ENCODE data around the gene NR6A1.
"Not testable (repeated sequence)": the region's sequence is repeated elsewhere in the genome, so short reads cannot be mapped to it uniquely, and the experiment has no call there.

NR6A1 gene

DNA sequence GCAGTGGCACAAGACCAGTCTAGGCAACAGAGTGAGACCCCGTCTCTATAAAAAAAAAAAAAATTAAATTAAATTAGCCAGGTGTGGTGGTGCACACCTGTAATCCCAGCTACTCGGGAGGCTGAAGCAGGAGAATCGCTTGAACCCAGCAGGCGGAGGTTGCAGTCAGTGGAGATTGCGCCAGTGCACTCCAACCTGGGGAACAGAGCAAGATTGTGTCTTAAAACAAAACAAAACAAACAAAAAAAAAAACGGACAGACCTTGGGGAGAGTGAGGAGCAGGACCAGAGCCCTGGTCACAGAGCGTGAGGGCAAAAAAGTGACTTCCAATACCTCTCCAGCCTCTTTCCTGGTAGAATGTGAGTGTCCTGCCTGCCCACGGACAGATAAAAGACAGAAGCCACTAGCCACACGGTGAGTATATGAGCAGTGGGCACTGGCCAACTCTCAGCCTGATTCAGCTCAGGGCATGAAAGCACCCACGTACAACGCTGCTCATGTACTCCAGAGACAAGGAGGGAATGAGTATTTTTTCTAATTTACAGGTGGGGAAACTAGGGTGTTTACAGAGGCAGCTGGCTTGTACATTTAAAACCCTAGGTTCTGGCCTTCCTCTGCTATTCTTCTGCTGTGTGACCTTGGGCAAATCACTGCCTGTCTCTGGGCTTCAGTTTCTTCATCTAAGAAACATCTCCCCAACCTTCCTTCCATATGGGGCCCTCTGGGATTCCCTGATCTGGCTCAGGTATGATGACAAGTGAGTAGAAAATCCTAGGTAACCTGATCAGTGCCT is 7.7 kb upstream of the NR6A1 start:
- no peak for DNase-seq (ENCODE audit: low read depth in 2 of 3, low spot score in 2 of 3)

DNA sequence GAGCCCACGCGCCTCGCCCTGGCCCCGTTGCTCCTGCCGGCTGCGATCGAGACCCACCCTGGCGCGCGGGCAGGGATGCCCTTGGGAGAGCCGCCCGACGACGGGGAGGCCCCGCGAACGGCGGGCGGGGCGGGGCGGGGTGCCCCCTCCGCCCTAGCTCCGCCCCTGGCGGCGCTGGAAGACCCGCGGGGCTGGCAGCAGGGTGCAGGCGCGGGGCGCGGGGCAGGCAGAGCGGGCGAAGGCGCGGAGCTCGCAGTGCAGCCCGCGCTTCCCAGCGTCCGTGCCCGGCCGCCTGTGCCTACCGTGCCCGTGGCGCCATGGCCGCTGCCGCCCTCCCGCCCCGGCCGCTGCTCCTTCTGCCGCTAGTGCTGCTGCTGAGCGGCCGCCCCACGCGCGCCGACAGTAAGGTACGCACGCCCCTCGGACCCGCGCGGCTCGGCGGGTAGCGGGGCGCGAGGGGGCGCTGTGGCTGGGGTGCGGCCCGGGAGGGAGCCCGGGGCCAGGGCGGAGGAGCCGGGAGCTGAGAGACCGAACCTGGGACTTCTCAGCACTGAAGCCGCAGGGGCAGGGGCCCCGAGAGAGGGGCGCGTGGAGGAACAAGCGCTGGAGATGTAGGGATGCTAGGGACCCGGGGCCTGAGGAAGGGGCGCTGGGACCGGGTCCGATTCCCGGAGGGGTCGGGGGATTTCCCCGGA is 6.0 kb upstream of the NR6A1 start, which contains the start of gene OLFML2A:
OLFML2A (plus strand) TSS at position 180 of the 695 bp plus-strand sequence; CDS start at position 318, 138 bp downstream.
- no peak for DNase-seq (ENCODE audit: low read depth in 2 of 3, low spot score in 2 of 3)

- DNase-seq (ENCODE audit: low read depth in 2 of 3, low spot score in 2 of 3): no peak
Measured at GRCh38 chr9:124776618-124776953, 5.5 kb upstream of the NR6A1 start.

GRCh38 chr9:124774129-124774978 is 3.2 kb upstream of the NR6A1 start:
- DNase-seq (ENCODE audit: low read depth in 2 of 3, low spot score in 2 of 3): peak; percentile 46 to 82 (median 81)

DNA sequence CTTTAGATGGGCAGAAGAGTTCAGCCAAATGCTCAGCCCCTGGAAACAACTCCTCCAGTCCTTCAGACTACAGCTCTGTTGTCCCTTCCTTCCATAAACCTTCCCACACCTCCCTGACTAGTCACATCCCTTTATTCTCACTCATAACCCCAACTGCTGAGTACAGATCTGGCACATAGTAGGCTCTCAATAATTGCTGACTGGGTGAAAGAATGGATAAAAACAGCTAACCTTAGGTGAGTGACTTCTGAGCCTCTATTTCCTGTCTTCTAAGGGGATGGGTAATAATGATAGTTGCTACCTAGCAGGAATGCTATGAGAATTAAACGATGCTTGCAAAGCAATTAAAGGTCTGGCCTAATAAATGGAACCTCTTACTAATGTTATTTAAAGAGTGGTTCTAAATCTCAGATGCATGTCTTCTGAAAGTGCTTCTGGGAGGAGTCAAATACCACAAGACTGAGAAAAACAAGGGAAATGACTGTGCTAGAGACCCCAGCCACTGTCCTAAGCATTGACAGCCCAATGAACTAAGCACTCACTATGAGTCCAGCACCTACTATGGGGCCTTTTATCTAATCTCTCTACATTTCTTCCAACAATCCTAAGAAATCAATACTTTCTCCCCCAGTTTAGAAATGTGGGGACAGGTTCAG is 2.5 kb upstream of the NR6A1 start:
- DNase-seq (ENCODE audit: low read depth in 2 of 3, low spot score in 2 of 3): no peak

DNA sequence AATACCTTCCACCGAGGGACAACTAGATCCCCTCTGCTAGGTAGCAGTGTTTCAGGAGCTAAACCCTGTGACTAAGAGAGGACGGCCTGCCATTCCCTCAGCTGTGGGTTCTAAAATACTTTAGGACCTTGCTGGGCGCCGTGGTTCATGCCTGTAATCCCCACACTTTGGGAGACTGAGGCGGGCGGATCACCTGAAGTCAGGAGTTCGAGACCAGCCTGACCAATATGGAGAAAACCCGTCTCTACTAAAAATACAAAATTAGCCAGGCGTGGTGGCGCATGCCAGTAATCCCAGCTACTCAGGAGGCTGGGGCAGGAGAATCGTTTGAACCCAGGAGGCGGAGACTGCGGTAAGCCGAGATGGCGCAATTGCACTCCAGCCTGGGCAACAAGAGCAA is 1.8 kb upstream of the NR6A1 start:
- not testable (repeated sequence) for DNase-seq (ENCODE audit: low read depth in 2 of 3, low spot score in 2 of 3)

DNA sequence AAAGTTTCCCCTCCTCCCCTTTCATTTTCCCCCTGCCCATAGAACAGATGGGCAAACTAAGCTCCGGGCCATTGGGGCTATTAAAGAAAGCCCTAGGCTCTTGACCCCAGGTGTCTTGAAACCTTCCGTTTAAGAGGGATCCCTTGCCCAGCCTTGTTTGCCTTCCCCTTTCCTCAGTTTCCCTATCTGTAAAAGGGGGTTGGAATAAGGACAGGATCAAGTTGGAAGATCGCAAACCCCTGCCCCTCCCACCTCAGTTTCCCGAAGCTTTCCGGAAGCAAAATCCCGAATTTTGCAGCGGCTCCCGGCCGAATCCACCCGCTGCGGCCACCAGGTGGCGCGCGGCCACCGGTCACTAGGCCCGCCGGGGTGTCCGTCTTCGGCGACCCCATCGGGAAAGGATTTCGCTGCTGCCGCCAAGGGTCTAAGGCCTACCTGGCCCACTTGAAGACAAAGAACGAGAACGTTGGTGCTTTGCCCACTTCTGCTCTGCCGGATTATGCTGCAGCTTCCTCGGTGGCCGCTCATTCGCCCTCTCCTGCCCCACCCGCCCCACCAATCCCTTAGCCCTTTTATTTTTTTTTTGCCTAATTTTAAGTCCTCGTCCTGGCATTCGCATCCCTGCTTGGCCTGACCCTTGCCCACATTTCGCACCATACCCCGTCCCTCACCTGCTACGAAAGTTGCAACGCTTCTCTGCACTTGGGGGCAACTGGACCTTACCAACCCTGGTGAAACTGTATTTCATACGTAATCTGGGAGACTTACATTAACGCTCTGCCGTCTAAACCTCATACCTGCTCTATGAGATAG is 962 bp upstream of the NR6A1 start:
- DNase-seq (ENCODE audit: low read depth in 2 of 3, low spot score in 2 of 3): no peak

DNA sequence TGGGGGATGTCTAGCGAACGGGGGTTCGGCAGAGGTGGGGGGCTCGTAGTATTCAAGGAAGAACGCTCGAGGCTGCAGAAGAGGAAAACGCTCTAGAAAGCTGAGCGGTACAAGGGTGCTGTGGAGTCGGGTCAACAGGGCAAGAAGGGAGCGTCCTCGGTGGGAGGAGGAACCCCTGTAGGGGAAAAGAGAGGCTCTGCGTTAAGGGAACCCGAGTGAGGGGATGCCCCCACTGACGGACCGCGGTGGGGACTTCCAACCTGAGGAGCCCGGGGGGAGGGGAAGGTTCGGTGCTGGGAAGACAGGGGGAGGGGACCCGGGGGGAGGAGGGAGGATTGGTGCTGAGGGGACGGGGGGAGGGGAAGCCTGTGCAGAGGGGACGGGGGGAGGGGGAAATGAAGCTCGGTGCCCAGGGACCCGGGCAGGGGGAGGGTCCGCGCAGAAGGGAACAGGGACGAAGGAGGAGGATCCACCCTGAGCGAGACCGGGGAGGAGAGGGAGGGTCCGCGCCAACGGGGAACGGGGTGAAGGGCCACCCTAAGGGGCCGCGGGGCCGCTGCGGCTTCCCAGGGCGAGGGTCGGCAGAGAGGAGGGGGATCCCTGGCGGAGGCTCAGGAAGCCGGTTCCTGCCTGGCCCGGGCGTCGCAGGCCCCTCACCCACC is 621 bp downstream of the NR6A1 start:
- no peak for DNase-seq (ENCODE audit: low read depth in 2 of 3, low spot score in 2 of 3)

DNA sequence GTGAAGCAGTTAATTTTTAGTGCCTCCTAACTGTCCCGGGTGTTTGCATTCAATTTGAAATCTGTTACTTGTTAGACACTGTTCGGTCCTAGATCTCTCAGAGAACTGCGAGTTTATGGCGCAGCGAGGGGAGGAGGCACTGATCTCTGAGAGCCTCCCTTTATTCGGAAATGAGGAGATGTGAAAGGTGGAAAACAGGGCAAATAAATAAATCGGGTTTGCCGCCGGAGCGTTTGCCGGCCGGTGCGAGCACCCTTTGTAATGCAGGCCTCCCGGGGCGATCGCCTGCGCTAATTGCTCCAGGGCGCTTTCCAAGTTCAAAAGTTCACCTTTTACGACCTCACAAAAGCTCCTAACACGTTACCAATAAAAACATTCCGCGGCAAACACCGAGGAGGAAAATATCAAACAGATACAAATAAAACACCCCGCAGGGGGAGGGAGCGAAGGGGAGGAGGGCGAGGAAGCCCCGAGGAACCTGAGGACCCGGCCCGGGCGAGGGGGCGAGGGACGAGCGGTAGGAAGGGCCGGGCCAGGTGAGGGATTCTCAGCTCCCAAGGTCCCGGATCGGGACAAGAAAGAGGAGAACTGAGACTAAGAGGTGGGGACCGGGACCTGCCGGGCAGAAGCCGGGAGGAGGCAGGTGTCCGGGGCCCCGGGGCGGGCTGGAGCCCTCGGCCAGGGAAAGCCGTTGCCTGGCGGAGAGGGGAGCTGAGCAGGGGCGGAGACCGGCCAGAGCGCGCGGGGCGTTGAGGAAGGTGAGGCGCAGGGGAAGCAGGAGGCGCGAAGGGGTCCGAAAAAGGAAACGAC is 1.4 kb downstream of the NR6A1 start:
- DNase-seq (ENCODE audit: low read depth in 2 of 3, low spot score in 2 of 3): no peak

- DNase-seq (ENCODE audit: low read depth in 2 of 3, low spot score in 2 of 3): no peak
Measured at GRCh38 chr9:124768750-124769548, 2.2 kb downstream of the NR6A1 start.

GRCh38 chr9:124768334-124768733 is 2.8 kb downstream of the NR6A1 start:
- no peak for DNase-seq (ENCODE audit: low read depth in 2 of 3, low spot score in 2 of 3)

DNA sequence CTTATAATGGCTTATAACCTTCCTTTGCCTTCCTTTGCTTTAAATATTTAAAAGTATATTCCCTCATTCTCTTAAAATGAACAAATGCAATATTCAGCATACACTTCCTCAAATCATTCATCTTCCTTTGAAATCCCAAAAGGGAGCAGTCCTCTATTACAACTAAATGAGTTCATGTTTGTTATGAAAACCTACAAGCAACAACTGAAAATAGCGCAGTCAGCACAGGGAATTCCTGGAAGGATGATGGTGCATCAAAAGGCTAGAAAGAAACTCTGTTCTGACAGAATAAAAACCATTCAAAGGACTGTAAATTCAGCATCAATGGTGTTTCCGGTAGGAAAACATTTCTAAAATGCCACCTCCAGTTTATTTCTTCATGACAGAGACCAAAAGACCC is 3.3 kb downstream of the NR6A1 start:
- DNase-seq (ENCODE audit: low read depth in 2 of 3, low spot score in 2 of 3): no peak

GRCh38 chr9:124766815-124767554 is 4.1 kb downstream of the NR6A1 start:
- no peak for DNase-seq (ENCODE audit: low read depth in 2 of 3, low spot score in 2 of 3)

DNA sequence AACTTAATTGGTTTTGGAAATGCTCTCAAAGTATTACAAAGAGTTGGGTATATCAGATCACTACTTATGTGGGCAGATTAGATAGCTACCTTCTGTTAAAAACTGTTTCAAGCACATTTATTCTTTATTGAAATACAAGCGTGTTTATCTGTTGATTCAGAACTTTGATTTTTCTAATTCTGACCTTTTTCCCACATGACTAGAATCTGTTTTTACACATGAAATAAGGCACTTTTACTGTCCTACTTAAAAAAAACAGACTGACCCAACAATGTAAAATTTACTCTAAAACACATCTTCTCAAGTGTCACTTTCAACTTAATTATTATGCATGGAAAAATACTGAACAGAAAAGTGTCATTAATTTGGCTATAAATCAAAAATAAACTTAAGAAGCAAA is 4.8 kb downstream of the NR6A1 start:
- no peak for DNase-seq (ENCODE audit: low read depth in 2 of 3, low spot score in 2 of 3)

- no peak for DNase-seq (ENCODE audit: low read depth in 2 of 3, low spot score in 2 of 3)
Measured at GRCh38 chr9:124765439-124765835, 5.7 kb downstream of the NR6A1 start.

- no peak for DNase-seq (ENCODE audit: low read depth in 2 of 3, low spot score in 2 of 3)
Measured at GRCh38 chr9:124764774-124765438, 6.2 kb downstream of the NR6A1 start.

DNA sequence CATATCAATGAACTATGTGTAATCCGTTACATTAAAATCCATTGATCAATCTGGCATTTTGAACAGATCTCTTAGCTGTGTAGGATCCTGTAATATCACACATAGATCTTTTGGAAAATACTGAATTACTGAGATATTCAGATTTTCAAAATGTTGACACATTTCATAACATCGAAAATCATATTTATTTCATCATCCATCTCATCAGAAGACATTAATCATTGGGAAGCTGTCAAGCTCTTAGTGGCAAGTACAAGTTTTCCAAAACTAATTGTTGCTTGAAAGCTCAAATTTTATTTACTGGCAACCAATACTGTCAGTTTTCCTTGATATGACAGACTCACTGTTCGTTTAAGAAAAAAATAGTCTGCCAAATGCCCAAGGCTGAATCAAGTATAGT is 8.5 kb downstream of the NR6A1 start:
- DNase-seq (ENCODE audit: low read depth in 2 of 3, low spot score in 2 of 3): no peak

Data from activated CD8-positive, alpha-beta memory T cell treated with anti-CD3 and anti-CD28 coated beads for 48 hours (primary cell).